ENCODE measurements around the gene XYLT1.

DNA sequence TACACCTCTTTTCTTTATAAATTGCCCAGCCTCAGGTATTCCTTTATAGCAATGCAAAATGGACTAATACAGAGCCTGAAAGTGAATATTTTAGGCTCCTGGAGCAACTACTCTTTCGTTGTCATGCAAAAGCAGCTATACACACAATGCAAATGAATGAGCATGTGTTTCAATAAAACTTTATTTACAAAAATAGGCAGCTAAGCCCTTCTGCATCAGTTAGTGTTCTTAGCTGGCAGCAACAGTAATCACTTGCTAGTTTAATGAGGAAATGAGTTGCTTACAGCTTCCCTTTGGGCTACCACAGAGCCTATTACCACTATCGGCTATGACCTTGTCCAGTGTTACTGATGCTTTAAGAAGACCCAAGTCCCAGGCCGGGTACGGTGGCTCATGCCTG lies 402.9 kb downstream of the XYLT1 start:
- TF ChIP-seq PKNOX1 (IDR thresholded peaks at IDR 0.05) (no peak), NFRKB (IDR thresholded peaks at IDR 0.05) (no peak), ZNF384 (IDR thresholded peaks at IDR 0.05) (no peak), FOXM1 (IDR thresholded peaks at IDR 0.05; ENCODE audit: borderline replicate concordance) (no peak), TARDBP (IDR thresholded peaks at IDR 0.05) (no peak), FOXA1 (IDR thresholded peaks at IDR 0.05) (no peak), ELF4 (IDR thresholded peaks at IDR 0.05) (no peak), SUZ12 (IDR thresholded peaks at IDR 0.05) (no peak)
